Measurements from ENCODE around the gene APOO.

- no peak for TF ChIP-seq POLR2A (IDR thresholded peaks at IDR 0.05; ENCODE audit: low read depth, low read length)
- TF ChIP-seq POLR2AphosphoS5 (IDR thresholded peaks at IDR 0.05; ENCODE audit: low read depth, low read length): no peak
- TF ChIP-seq TAF1 (IDR thresholded peaks at IDR 0.05; ENCODE audit: borderline replicate concordance, low read depth, low read length): no peak
These were observed 62.4 kb downstream of the APOO start for GRCh38 chrX:23845351-23845817.
